Panc1 (cell line): ENCODE results near the gene TNRC6A. TPM values are rescaled to one million over a fixed set of nuclear protein-coding genes. Genes with fewer than 3 reads are reported as not detected.

Experiments
- ATAC-seq: fragments of 200-7000 bp; cut with Tn5 transposase; 2 replicates; pipeline ENCODE4 v1.9.1; 2020; ENCODE audit warnings: mild to moderate bottlenecking, moderate library complexity
- BruUV-seq: library from RNA; stranded (reverse); fragments of 400-500 nt; replicated peaks from 2 replicates; lab custom pipeline; 2021; lab: Mats Ljungman, UMichigan
- CTCF ChIA-PET: fragments of 300-600 bp; sonication (Branson Sonifier 250); formaldehyde crosslinking; loops from one replicate; lab custom pipeline; 2022; ENCODE audit warnings: antibody characterized with exemption; lab: Charles Lee
- POLR2A ChIA-PET: fragments of 300-600 bp; sonication (Branson Sonifier 250); formaldehyde crosslinking; loops from one replicate; lab custom pipeline; 2022; ENCODE audit warnings: antibody characterized with exemption; lab: Charles Lee
- DNase-seq: peaks from one replicate; pipeline ENCODE4 v3.0.0-alpha.2; 2010; ENCODE audit warnings: low read depth, low spot score
- H3K27ac ChIP-seq: 2 replicates; pipeline ENCODE4 v1.5.1; 2011; ENCODE audit warnings: mild to moderate bottlenecking, low read length, inconsistent platforms
- H3K27me3 ChIP-seq: fragments of 200-500 bp; sonication (Bioruptor generic); 2 replicates; pipeline ENCODE4 v1.6.0; 2014; ENCODE audit warnings: low read length, inconsistent platforms; ENCODE audit not compliant: control insufficient read depth, insufficient read depth
- H3K36me3 ChIP-seq: fragments of 200-500 bp; sonication (Bioruptor generic); 2 replicates; pipeline ENCODE4 v1.5.1; 2014; ENCODE audit warnings: inconsistent platforms, mild to moderate bottlenecking, low read length, moderate library complexity; ENCODE audit not compliant: control insufficient read depth, insufficient read depth
- H3K4me1 ChIP-seq: 2 replicates; pipeline ENCODE4 v1.5.1; 2011; ENCODE audit warnings: inconsistent platforms, mild to moderate bottlenecking, low read length, moderate library complexity; ENCODE audit not compliant: control insufficient read depth, insufficient read depth
- H3K4me3 ChIP-seq, 2 experiments: 2 replicates each; pipeline ENCODE4 v1.5.1; 2011 to 2012; ENCODE audit warnings: low read depth in 2 of 2, low read length in 2 of 2, mild to moderate bottlenecking in 2 of 2, inconsistent platforms in 1 of 2, moderate library complexity in 1 of 2
- H3K9me3 ChIP-seq: fragments of 200-500 bp; sonication (Bioruptor generic); 2 replicates; pipeline ENCODE4 v1.5.1; 2014; ENCODE audit warnings: low read depth, mild to moderate bottlenecking, inconsistent platforms, low read length, moderate library complexity; ENCODE audit not compliant: control insufficient read depth, insufficient read depth
- POLR2AphosphoS5 ChIP-seq: IDR thresholded peaks from 2 replicates; pipeline ENCODE4 v1.6.1; 2012; ENCODE audit warnings: mild to moderate bottlenecking, low read depth, low read length, moderate library complexity
- SIN3A ChIP-seq: IDR thresholded peaks from 2 replicates; pipeline ENCODE4 v1.6.1; 2012; ENCODE audit warnings: low read depth, mild to moderate bottlenecking, low read length, moderate library complexity, borderline replicate concordance; ENCODE audit not compliant: insufficient read depth
- TCF7L2 ChIP-seq: IDR thresholded peaks from 2 replicates; pipeline ENCODE4 v1.6.1; 2011; ENCODE audit warnings: mild to moderate bottlenecking, low read depth, low read length, inconsistent platforms
- in situ Hi-C: cut with HindIII; loops from 2 replicates; pipeline ENCODE4 v1.10.0; 2016; ENCODE audit warnings: low sequenced_read_pairs, low pct_unique_long_range_greater_than_20kb
- intact Hi-C: fragments of 100-400 bp; cut with micrococcal nuclease; formaldehyde crosslinking; loops from one replicate; pipeline ENCODE4 v1.10.0; 2022; ENCODE audit not compliant: unreplicated experiment
- total RNA-seq: library from RNA; stranded (reverse); gene quantifications from one replicate; pipeline ENCODE4 v1.2.1, GENCODE V29; 2021; ENCODE audit not compliant: unreplicated experiment
- TF ChIP-seq, protein P1 (sequence below), 2 experiments: IDR thresholded peaks; 2 replicates each; pipeline ENCODE4 v1.6.1; 2011 to 2012; ENCODE audit warnings: low read depth in 2 of 2, control low read depth in 1 of 2, low read length in 1 of 2, mild to moderate bottlenecking in 1 of 2, moderate library complexity in 1 of 2; ENCODE audit not compliant: insufficient read depth in 1 of 2
- TF ChIP-seq, protein P2 (sequence below): fragments of 450-650 bp; IDR thresholded peaks from 2 replicates; pipeline ENCODE4 v1.5.1; 2017; ENCODE audit warnings: mild to moderate bottlenecking

Gene TNRC6A
- total RNA-seq, 1 experiment from 2014 or later: 53.6 TPM

DNA sequence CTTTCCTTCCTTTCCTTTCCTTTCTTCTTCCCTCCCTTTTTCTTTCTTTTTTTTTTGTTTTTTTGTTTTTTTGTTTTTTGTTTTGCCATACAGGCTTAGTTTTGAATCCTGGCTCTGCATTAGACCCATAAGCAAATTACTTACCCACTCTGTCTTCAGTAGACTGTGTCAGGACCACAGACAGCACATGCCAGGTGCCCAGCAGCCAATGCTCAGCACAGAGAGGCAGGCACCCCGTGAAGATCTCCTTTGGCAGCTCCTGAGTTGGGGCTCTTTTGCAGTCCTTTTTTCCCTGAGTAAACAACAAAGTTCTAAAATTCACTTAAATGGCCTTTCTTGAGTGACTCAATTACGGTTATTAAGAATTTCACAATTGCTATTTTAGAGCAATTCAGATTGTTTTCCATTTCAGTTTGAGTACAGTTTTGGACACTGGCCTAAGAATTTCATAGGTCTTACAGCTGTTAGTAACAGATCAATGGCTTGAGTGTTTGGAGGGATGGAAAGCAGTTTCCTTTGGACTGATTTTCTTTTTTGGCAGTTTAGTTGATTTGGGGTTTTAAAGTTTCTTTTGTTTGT is 90.1 kb downstream of the TNRC6A start:
- Histone ChIP-seq H3K27me3 (no peaks in the 10 kb centered on the region), H3K4me1 (no peaks in the 10 kb centered on the region), H3K9me3 (no peaks in the 10 kb centered on the region), H3K4me3 (no peak overlapping the region), H3K36me3 (peaks cover 54% of the 10 kb centered on the region), H3K27ac (no peak overlapping the region)
- DNase-seq: no peak
- TF ChIP-seq, protein P1, sequence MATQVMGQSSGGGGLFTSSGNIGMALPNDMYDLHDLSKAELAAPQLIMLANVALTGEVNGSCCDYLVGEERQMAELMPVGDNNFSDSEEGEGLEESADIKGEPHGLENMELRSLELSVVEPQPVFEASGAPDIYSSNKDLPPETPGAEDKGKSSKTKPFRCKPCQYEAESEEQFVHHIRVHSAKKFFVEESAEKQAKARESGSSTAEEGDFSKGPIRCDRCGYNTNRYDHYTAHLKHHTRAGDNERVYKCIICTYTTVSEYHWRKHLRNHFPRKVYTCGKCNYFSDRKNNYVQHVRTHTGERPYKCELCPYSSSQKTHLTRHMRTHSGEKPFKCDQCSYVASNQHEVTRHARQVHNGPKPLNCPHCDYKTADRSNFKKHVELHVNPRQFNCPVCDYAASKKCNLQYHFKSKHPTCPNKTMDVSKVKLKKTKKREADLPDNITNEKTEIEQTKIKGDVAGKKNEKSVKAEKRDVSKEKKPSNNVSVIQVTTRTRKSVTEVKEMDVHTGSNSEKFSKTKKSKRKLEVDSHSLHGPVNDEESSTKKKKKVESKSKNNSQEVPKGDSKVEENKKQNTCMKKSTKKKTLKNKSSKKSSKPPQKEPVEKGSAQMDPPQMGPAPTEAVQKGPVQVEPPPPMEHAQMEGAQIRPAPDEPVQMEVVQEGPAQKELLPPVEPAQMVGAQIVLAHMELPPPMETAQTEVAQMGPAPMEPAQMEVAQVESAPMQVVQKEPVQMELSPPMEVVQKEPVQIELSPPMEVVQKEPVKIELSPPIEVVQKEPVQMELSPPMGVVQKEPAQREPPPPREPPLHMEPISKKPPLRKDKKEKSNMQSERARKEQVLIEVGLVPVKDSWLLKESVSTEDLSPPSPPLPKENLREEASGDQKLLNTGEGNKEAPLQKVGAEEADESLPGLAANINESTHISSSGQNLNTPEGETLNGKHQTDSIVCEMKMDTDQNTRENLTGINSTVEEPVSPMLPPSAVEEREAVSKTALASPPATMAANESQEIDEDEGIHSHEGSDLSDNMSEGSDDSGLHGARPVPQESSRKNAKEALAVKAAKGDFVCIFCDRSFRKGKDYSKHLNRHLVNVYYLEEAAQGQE (IDR thresholded peaks at IDR 0.05; ENCODE audit: insufficient read depth in 1 of 2, low read depth in 2 of 2, low read length in 1 of 2): no peak
- TF ChIP-seq POLR2AphosphoS5 (no peak), SIN3A (no peak), TCF7L2 (no peak)
- TF ChIP-seq, protein P2, sequence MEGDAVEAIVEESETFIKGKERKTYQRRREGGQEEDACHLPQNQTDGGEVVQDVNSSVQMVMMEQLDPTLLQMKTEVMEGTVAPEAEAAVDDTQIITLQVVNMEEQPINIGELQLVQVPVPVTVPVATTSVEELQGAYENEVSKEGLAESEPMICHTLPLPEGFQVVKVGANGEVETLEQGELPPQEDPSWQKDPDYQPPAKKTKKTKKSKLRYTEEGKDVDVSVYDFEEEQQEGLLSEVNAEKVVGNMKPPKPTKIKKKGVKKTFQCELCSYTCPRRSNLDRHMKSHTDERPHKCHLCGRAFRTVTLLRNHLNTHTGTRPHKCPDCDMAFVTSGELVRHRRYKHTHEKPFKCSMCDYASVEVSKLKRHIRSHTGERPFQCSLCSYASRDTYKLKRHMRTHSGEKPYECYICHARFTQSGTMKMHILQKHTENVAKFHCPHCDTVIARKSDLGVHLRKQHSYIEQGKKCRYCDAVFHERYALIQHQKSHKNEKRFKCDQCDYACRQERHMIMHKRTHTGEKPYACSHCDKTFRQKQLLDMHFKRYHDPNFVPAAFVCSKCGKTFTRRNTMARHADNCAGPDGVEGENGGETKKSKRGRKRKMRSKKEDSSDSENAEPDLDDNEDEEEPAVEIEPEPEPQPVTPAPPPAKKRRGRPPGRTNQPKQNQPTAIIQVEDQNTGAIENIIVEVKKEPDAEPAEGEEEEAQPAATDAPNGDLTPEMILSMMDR: no peak
- in situ Hi-C loops (loop anchor here (25.0 kb wide), 1 partner anchor 93 kb away; no protein-coding TSS in a partner anchor), intact Hi-C loops (no loop called here)
- BruUV-seq: no TSS peak
- ATAC-seq: no peak
- ChIA-PET POLR2A (no interaction called here), CTCF (no interaction called here)

DNA sequence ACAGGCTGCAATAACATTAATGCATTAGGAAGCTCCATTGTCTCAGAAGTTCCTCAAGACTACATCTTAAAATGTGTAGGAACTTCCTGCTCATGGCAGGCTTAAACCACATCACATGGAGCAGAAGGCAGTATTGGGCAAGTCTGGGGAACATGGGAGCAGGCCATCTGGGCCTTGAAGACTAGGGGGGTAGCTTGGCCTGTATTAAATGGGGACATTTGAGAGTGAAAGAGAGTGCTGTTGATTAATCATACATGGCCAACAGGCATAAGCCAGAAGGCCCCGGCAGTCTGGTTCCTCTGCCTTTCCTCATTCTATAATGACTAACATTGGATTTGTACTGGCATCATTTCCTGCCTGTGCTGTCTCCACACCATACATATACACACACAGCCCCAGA is 91.1 kb downstream of the TNRC6A start:
- ChIA-PET POLR2A (interaction anchor here (0.6 kb wide), 1 partner anchor 31 kb away, joined by 3 read pairs; no protein-coding TSS in a partner anchor), CTCF (interaction anchor here (0.5 kb wide), 1 partner anchor 85 kb away, joined by 6 read pairs; no protein-coding TSS in a partner anchor)
- BruUV-seq: no TSS peak
- Histone ChIP-seq H3K27me3 (no peaks in the 10 kb centered on the region), H3K36me3 (peaks cover 55% of the 10 kb centered on the region), H3K4me3 (no peak overlapping the region), H3K27ac (no peak overlapping the region), H3K9me3 (no peaks in the 10 kb centered on the region), H3K4me1 (no peaks in the 10 kb centered on the region)
- TF ChIP-seq SIN3A: no peak
- TF ChIP-seq, protein P1 (IDR thresholded peaks at IDR 0.05; ENCODE audit: insufficient read depth in 1 of 2, low read depth in 2 of 2, low read length in 1 of 2): no peak
- TF ChIP-seq POLR2AphosphoS5: no peak
- in situ Hi-C loops (loop anchor here (25.0 kb wide), 1 partner anchor 92 kb away; no protein-coding TSS in a partner anchor), intact Hi-C loops (no loop called here)
- no peak for DNase-seq
- no peak for ATAC-seq
